Mucosa of descending colon (tissue), 3 donors: ENCODE measurements around the gene ICAM1. TPM values are rescaled to one million over a fixed set of nuclear protein-coding genes. Genes with fewer than 3 reads are reported as not detected.
A peak's percentile ranks its signal among the peaks of the same experiment; 100 is the strongest.

Source experiments
- ATAC-seq: fragments of 200-7000 bp; cut with Tn5 transposase; one replicate; pipeline ENCODE4 v1.9.1; 2020; ENCODE audit warnings: mild to moderate bottlenecking, moderate library complexity
- DNase-seq, 3 donors: peaks; one replicate each; pipeline ENCODE4 v3.0.0-alpha.2; 2020
- H3K36me3 ChIP-seq: fragments of 200-600 bp; one replicate; pipeline ENCODE4 v1.8.0; 2021; ENCODE audit warnings: low read depth, mild to moderate bottlenecking
- H3K4me1 ChIP-seq: fragments of 200-600 bp; one replicate; pipeline ENCODE4 v1.8.0; 2021; ENCODE audit warnings: low read depth, mild to moderate bottlenecking
- H3K4me3 ChIP-seq: fragments of 200-600 bp; one replicate; pipeline ENCODE4 v1.8.0; 2021; ENCODE audit warnings: mild to moderate bottlenecking
- H3K9me3 ChIP-seq: fragments of 200-600 bp; one replicate; pipeline ENCODE4 v1.8.0; 2021; ENCODE audit warnings: mild to moderate bottlenecking
- intact Hi-C, 2 donors: fragments of 100-400 bp; cut with DNase I in 1 of 2; cut with micrococcal nuclease in 1 of 2; formaldehyde crosslinking; loops; one replicate each; pipeline versions ENCODE4 v1.11.0 to v1.11.1; 2022; cut with DNase I, micrococcal nuclease
- long read RNA-seq, 2 donors: library from polyadenylated mRNA; unstranded; transcript quantifications; one replicate each; pipeline ENCODE4 v2.0.0, GENCODE V29; 2019 to 2021
- total RNA-seq, 3 donors: library from RNA; stranded (reverse); fragmentation: NEBNext Ultra II Directional in 2 of 3; extraction: Animal tissue kit (Norgen Biotek cat#: 25700) in 2 of 3; gene quantifications; one replicate each; pipeline versions ENCODE4 v1.2.1 to v1.2.4, GENCODE V29; 2021 to 2023
- TF ChIP-seq, protein P1 (sequence below): fragments of 200-600 bp; IDR thresholded peaks from one replicate; pipeline ENCODE4 v1.8.0; 2022; ENCODE audit warnings: antibody characterized with exemption, mild to moderate bottlenecking
- donor health status: DM: no; HTN: no; CAD: no; lungs with moderate emphysema.
- donor health status: DM: no; HTN: no; CAD: no.
- donor health status: DM: no; HTN: yes; CAD: no.

The ICAM1 gene
- total RNA-seq: 10 to 100 TPM; 10.7 to 13.9 (median 13.4) TPM
- long read RNA-seq, donor 1, transcript ICAM1-201 (7 exons, 3,252 nt): major isoform, 16 of 25 reads
- long read RNA-seq, donor 1, partial matches to known transcripts: 6 of 25 reads
- long read RNA-seq, donor 1, other reads (novel, unspliced or antisense): 3 of 25 reads
- long read RNA-seq, donor 2, transcript ICAM1-201 (7 exons, 3,252 nt): major isoform, 5 of 6 reads
- long read RNA-seq, donor 2, partial matches to known transcripts: 0 of 6 reads
- long read RNA-seq, donor 2, other reads (novel, unspliced or antisense): 1 of 6 reads

- H3K36me3 ChIP-seq: no peaks in the 10 kb centered on the region
- intact Hi-C loops: no loop called here
- DNase-seq: peak; percentile 76 to 93 (median 83)
- H3K4me1 ChIP-seq: peaks cover 20% of the 10 kb centered on the region
- TF ChIP-seq, protein P1, sequence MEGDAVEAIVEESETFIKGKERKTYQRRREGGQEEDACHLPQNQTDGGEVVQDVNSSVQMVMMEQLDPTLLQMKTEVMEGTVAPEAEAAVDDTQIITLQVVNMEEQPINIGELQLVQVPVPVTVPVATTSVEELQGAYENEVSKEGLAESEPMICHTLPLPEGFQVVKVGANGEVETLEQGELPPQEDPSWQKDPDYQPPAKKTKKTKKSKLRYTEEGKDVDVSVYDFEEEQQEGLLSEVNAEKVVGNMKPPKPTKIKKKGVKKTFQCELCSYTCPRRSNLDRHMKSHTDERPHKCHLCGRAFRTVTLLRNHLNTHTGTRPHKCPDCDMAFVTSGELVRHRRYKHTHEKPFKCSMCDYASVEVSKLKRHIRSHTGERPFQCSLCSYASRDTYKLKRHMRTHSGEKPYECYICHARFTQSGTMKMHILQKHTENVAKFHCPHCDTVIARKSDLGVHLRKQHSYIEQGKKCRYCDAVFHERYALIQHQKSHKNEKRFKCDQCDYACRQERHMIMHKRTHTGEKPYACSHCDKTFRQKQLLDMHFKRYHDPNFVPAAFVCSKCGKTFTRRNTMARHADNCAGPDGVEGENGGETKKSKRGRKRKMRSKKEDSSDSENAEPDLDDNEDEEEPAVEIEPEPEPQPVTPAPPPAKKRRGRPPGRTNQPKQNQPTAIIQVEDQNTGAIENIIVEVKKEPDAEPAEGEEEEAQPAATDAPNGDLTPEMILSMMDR: no peak
- H3K4me3 ChIP-seq: no peak within 1 kb of the TSS
- peak; percentile 75 for ATAC-seq
- no peaks in the 10 kb centered on the region for H3K9me3 ChIP-seq
Observed at GRCh38 chr19:10270616-10271394, at the start of gene ICAM1. Gene ICAM1, plus strand, starts transcription at chr19:10271120. Its CDS starts 40 bp downstream, at chr19:10271160.

DNA sequence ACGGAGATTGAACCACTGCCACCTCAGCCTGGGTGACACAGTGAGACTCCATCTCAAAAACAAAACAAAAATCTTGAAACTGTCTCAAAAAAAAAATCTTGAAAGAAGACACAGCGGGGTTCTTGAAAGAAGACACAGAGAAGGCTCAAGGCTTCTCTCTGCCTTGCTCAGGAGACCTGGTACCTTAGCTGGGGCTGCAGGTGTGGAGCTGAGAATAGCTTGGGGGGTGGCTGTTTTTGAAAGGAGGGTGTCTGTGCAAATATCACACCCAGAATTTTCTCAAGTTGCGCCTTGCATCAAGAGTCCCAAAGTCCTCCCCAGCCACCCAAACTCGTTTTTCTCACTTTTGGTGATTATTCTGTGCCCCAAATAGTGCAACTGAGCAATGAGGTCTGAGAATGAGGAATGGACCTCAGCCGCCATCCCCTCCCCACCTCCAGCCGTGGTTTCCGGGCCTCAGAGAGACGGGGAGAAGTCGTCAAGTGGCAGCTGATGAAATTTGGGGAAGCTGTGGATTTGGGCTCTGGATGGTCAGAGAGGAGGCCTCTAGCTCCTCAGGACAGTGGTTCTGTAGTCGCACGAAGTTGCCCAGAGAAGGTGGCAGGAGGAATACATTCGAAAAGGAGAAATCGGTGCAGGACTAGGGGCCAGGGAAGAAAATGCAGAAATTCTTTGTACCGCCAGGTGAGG is 48.6 kb upstream of the ICAM1 start:
- TF ChIP-seq, protein P1: no peak
- ATAC-seq (no peak), DNase-seq (no peak)
- Histone ChIP-seq H3K9me3 (no peaks in the 10 kb centered on the region), H3K36me3 (no peaks in the 10 kb centered on the region), H3K4me1 (no peaks in the 10 kb centered on the region), H3K4me3 (no peak overlapping the region)
- intact Hi-C loops: no loop called here

DNA sequence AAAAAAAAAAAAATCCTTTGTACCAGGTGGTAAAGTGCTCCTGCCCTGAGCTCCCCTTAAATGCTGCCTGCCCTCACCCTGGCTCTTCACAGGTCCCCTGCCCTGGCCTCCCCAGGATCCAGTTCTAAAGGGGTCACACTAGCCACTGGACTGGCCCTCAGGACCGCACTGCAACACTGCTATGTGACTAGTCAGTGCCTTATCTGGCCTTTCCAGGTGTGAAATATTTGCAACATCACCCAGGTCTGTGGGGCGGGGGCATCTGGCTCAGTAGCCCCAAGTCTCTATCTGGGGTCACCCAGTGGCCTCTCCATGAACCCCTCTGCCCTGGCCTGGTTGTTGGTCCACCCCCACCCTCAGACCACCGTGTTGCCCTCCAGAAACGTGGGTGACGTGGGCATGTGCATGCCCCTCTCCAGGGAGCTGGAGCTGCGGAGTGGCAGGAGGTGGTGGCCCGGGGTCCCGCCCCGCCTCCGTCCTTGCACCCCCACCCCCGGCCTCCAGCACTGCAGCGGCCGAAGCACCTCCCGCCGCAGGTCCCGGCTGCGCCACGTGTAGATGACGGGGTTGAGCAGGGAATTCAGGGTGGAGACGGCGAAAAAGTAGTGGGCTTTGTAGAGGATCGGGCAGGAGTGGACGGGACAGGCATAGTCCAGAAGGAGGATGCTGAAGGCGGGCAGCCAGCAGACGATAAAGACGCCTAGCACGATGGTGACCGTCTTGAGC is 47.3 kb upstream of the ICAM1 start:
- Histone ChIP-seq H3K4me3 (no peak overlapping the region), H3K36me3 (no peaks in the 10 kb centered on the region), H3K4me1 (no peaks in the 10 kb centered on the region), H3K9me3 (no peaks in the 10 kb centered on the region)
- intact Hi-C loops: no loop called here
- DNase-seq (no peak), ATAC-seq (no peak)
- TF ChIP-seq, protein P1: no peak

DNA sequence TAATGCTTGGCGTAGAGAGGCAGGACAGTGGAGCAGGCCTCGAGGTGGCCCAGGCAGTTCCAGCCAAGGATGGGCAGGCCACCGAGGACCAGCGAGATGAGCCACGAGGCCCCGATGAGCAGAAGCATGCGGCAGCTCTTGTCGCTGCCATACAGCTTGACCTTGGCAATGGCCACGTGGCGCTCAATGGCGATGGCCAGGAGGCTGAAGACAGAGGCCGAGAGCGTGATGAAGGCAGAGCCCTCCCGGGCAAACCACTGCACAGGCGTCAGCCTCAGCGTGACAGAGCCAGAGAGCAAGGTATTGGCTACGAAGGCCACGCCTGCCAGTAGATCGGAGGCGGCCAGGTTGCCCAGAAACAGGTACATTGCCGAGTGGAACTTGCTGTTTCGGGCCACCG is 46.6 kb upstream of the ICAM1 start:
- Histone ChIP-seq H3K4me1 (no peaks in the 10 kb centered on the region), H3K9me3 (no peaks in the 10 kb centered on the region), H3K36me3 (no peaks in the 10 kb centered on the region), H3K4me3 (no peak overlapping the region)
- intact Hi-C loops: no loop called here
- ATAC-seq (no peak), DNase-seq (no peak)
- TF ChIP-seq, protein P1: no peak

DNA sequence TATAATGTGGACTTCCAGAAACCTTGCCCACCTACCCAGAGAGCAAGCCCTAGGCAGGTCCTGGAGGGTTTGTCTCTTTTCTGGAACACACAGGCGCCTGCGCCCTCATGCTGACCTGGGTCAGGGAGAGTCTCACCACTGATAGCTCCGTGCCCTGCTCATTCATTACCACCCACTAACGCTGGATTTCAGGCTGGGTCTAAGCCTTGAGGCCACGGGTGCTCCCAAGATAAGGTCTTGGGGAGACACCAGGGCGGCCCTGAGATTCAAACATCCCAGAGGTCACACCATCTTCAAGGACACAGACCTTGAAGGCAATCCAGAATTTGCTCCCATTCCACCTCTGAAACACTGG is 44.9 kb upstream of the ICAM1 start:
- DNase-seq (peak in 1 of 3 donors; percentile 18), ATAC-seq (no peak)
- no peak overlapping the region for H3K4me3 ChIP-seq
- no peaks in the 10 kb centered on the region for H3K9me3 ChIP-seq
- no peaks in the 10 kb centered on the region for H3K36me3 ChIP-seq
- TF ChIP-seq, protein P1: no peak
- intact Hi-C loops: no loop called here
- peaks cover 8% of the 10 kb centered on the region for H3K4me1 ChIP-seq
